Cardiac muscle cell (in vitro differentiated cells and primary cell): Measurements from ENCODE around the gene RALGAPA1. TPM values are rescaled to one million over a fixed set of nuclear protein-coding genes. Genes with fewer than 3 reads are reported as not detected.

Experiments
- DNase-seq, 2 donors: peaks; one replicate each; pipeline versions ENCODE4 v3.0.0 to v3.0.0-alpha.2; 2010 to 2017; ENCODE audit warnings: low read depth in 1 of 2, low spot score in 1 of 2
- H3K27ac ChIP-seq: fragments of 200-600 bp; sonication (generic); 2 replicates; pipeline ENCODE4 v1.5.1; 2016
- H3K27me3 ChIP-seq: fragments of 200-600 bp; sonication (generic); 2 replicates; pipeline ENCODE4 v1.6.0; 2016; ENCODE audit warnings: control low read depth
- H3K36me3 ChIP-seq: fragments of 200-600 bp; sonication (generic); 2 replicates; pipeline ENCODE4 v1.5.1; 2016; ENCODE audit warnings: control low read depth
- H3K4me1 ChIP-seq: fragments of 200-600 bp; sonication (generic); 2 replicates; pipeline ENCODE4 v1.8.1; 2017; ENCODE audit warnings: low read depth, mild to moderate bottlenecking, mixed run types
- H3K4me3 ChIP-seq: fragments of 200-600 bp; sonication (generic); 2 replicates; pipeline ENCODE4 v1.5.1; 2016; ENCODE audit warnings: mild to moderate bottlenecking
- H3K9me3 ChIP-seq: fragments of 200-600 bp; sonication (generic); 2 replicates; pipeline ENCODE4 v1.5.1; 2017; ENCODE audit warnings: low read depth, mild to moderate bottlenecking, control low read depth
- CTCF ChIP-seq: IDR thresholded peaks from 2 replicates; pipeline ENCODE4 v1.5.1; 2012; ENCODE audit warnings: low read depth, mild to moderate bottlenecking, low read length
- polyA plus RNA-seq: library from polyadenylated mRNA; unstranded; fragments of >200 nt; fragmentation: Nextera tagmentation; extraction: Ambion mirVana; gene quantifications from 2 replicates; pipeline ENCODE4 v1.2.1, GENCODE V29; 2016
- total RNA-seq: library from RNA; depleted of rRNA; stranded (reverse); fragments of >200 nt; gene quantifications from 2 replicates; pipeline ENCODE4 v1.2.3, GENCODE V29; 2016

The RALGAPA1 gene
- total and polyA plus RNA-seq, 2 experiments from 2014 or later, result 28.1 to 31.5 TPM

DNA sequence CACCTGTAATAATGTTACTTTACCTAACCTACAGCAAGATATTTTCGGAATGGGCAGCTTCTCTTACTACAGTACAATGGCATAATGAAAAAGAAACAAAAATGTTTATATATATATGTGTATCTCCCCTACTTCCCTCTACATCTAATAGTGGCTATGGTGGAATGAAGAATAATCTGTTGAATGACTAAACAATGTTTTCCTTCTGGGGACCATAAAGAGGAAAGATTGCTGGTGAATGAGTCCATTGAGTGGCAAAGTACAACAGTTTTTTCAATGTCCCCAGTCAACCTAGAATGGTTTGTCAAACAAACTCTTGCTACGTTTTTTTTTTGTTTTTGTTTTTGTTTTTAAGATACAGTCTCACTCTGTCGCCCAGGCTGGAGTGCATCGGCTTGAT lies 47.2 kb downstream of the RALGAPA1 start:
- H3K36me3 ChIP-seq, result peaks cover 13% of the 10 kb centered on the region
- no peak overlapping the region for H3K27ac ChIP-seq
- H3K4me3 ChIP-seq, result no peak overlapping the region
- no peaks in the 10 kb centered on the region for H3K4me1 ChIP-seq
- no peak for DNase-seq
- no peak for TF ChIP-seq CTCF
- H3K9me3 ChIP-seq, result no peaks in the 10 kb centered on the region
- H3K27me3 ChIP-seq, result no peaks in the 10 kb centered on the region

DNA sequence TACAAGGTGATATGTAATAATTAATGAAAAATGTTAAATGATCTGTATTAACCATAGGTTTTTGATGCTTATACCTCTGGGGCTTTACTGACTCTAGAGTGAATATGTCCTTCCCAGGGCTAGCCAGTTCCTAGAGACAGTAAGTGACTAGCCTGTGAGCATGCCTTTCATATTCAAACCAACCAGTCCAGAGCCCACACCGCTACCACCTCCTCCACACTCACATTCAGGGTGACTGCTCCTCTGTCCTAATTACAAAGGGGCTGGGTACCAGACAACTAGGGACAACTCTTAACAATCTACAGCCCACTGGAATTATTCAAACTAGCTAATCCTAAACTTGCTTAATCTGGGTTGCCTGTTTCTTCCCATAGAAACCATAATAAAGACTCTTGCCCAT lies 49.0 kb downstream of the RALGAPA1 start:
- DNase-seq, result no peak
- TF ChIP-seq CTCF, result no peak
- H3K9me3 ChIP-seq, result no peaks in the 10 kb centered on the region
- no peaks in the 10 kb centered on the region for H3K4me1 ChIP-seq
- no peak overlapping the region for H3K27ac ChIP-seq
- H3K27me3 ChIP-seq, result no peaks in the 10 kb centered on the region
- no peak overlapping the region for H3K4me3 ChIP-seq
- H3K36me3 ChIP-seq, result peaks cover 22% of the 10 kb centered on the region

- no peak for TF ChIP-seq CTCF
- H3K4me1 ChIP-seq, result no peaks in the 10 kb centered on the region
- H3K27ac ChIP-seq, result no peak overlapping the region
- peaks cover 25% of the 10 kb centered on the region for H3K36me3 ChIP-seq
- no peak overlapping the region for H3K4me3 ChIP-seq
- H3K9me3 ChIP-seq, result no peaks in the 10 kb centered on the region
- no peak for DNase-seq
- H3K27me3 ChIP-seq, result no peaks in the 10 kb centered on the region
These were observed 50.5 kb downstream of the RALGAPA1 start for GRCh38 chr14:35758523-35759129.

- Histone ChIP-seq H3K9me3 (no peaks in the 10 kb centered on the region), H3K27me3 (no peaks in the 10 kb centered on the region), H3K4me1 (no peaks in the 10 kb centered on the region), H3K36me3 (peaks cover 34% of the 10 kb centered on the region), H3K4me3 (no peak overlapping the region), H3K27ac (no peak overlapping the region)
- TF ChIP-seq CTCF, result no peak
- DNase-seq, result no peak
These were observed 54.4 kb downstream of the RALGAPA1 start for GRCh38 chr14:35754671-35755070.

GRCh38 chr14:35752380-35752779 lies 56.7 kb downstream of the RALGAPA1 start:
- no peaks in the 10 kb centered on the region for H3K27me3 ChIP-seq
- TF ChIP-seq CTCF, result no peak

More at GRCh38 chr14:35752380-35752779, 56.7 kb downstream of the RALGAPA1 start:
- Histone ChIP-seq H3K27ac (no peak overlapping the region), H3K4me1 (no peaks in the 10 kb centered on the region), H3K4me3 (no peak overlapping the region), H3K36me3 (peaks cover 39% of the 10 kb centered on the region), H3K9me3 (no peaks in the 10 kb centered on the region)
- DNase-seq, result no peak
